ENCODE results near the gene LGALSL. TPM values are rescaled to one million over a fixed set of nuclear protein-coding genes. Genes with fewer than 3 reads are reported as not detected.

LGALSL gene
- total and polyA plus RNA-seq, 2 of the 13 experiments (the other 11 are each of a cell fraction or from before 2014, with no cell fraction given): 15.4 to 20.0 TPM

DNA sequence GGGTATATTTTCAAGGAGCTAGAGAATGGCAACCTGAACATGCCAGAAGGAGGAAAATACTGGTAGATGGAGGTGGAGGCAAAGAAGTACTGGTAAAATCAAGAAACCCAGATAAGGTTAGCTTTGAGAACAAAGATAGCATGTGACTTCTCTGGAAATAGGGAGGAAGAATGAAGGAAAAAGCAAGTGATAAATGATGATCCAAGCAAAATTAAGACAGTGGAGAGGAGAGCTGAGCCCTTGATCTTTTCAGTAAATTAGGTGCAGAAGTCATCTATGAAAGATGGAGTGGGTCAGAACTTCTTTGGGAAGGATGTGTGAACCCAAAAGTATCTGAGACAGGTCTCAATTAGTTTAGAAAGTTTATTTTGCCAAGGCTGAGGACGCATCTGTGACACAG is 44.5 kb downstream of the LGALSL start:
- no peak for FAIRE-seq
- Histone ChIP-seq H3K27ac (ENCODE audit: extremely low read length, insufficient read depth, low read length) (no peak overlapping the region), H3K4me2 (ENCODE audit: low read depth, low read length) (no peak overlapping the region), H4K20me1 (ENCODE audit: insufficient read depth, low read length) (no peaks in the 10 kb centered on the region), H3K79me2 (ENCODE audit: insufficient read depth, low read length) (no peaks in the 10 kb centered on the region), H3K36me3 (replicated peaks in 1 of 2; ENCODE audit: control insufficient read depth in 1 of 2, insufficient read depth in 2 of 2, low read length in 2 of 2) (no peaks in the 10 kb centered on the region), H3K9ac (ENCODE audit: insufficient read depth, low read depth, low read length) (no peak overlapping the region), H3K4me1 (ENCODE audit: insufficient read depth, low read length) (no peaks in the 10 kb centered on the region), H3K4me3 (replicated peaks in 1 of 3; ENCODE audit: insufficient read depth in 1 of 3, low read depth in 2 of 3, low read length in 3 of 3) (no peak overlapping the region), H3K9me3 (ENCODE audit: low read length) (no peaks in the 10 kb centered on the region), H3K27me3 (ENCODE audit: control insufficient read depth in 1 of 2, insufficient read depth in 2 of 2, low read length in 2 of 2) (peaks cover 0 to 28% of the 10 kb centered on the region in 2 experiments; a peak in 1 of 5 replicates), H2AFZ (ENCODE audit: low read length) (no peak overlapping the region)
- ChIA-PET CTCF (ENCODE audit: low intra/inter-chr PET ratio, low total read pairs) (no interaction called here), POLR2A (no interaction called here)
- no peak for TF ChIP-seq SMARCC2 (IDR thresholded peaks at IDR 0.05)
- no peak for TF ChIP-seq ZNF563 (CRISPR knock-in tag; IDR thresholded peaks at IDR 0.05)
- TF ChIP-seq MAFF (IDR thresholded peaks at IDR 0.05; ENCODE audit: low read depth, low read length): peak; percentile 84
- peak; percentile 88 to 91 for TF ChIP-seq MAFK (conservative IDR thresholded peaks at IDR 0.05 in 1 of 2, IDR thresholded peaks at IDR 0.05 in 1 of 2; ENCODE audit: low read length in 2 of 2)
- TF ChIP-seq TEAD2 (CRISPR knock-in tag; IDR thresholded peaks at IDR 0.05): no peak
- no peak for TF ChIP-seq MXD1 (CRISPR knock-in tag; IDR thresholded peaks at IDR 0.05)
- WGBS (ENCODE audit: low lambda C conversion rate): 18% methylated on average over 1 of the region's 1 CpG
- in situ Hi-C loops (cut with HindIII; ENCODE audit: extremely low pct_ligation_motif_present, low pct_unique_long_range_greater_than_20kb) (no loop called here), intact Hi-C loops (cut with micrococcal nuclease; ENCODE audit: unreplicated experiment) (no loop called here)
- ATAC-seq: no peak
- no TSS peak for BruUV-seq (replicated peaks)
- DNase-seq (ENCODE audit: low spot score): no peak

DNA sequence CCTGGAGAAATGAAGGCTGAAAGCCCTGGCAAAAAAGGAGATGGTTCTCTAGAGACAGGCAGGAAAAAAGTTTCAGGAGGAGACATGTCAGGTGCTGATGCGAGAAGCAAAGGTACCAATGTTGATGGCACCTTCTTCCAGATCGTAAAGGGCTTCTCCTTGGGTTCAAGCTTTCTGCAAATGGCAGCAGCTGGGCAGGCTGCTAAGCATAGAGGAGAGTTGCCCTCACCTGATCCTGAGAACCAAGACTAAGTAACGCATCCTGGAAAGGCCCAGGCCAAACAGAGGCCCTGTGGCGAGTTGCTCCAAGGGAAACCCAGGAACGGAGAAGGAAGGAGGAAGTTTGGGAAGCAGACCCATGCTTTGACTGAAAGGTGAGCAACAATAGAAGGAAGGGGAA is 46.6 kb downstream of the LGALSL start:
- POLR2A ChIA-PET: no interaction called here
- FAIRE-seq (no peak), DNase-seq (ENCODE audit: low spot score) (no peak), ATAC-seq (no peak)
- peaks cover 2 to 34% of the 10 kb centered on the region in 2 experiments; a peak in 2 of 5 replicates for H3K27me3 ChIP-seq (ENCODE audit: control insufficient read depth in 1 of 2, insufficient read depth in 2 of 2, low read length in 2 of 2)
- no peak overlapping the region for H3K4me3 ChIP-seq (replicated peaks in 1 of 3; ENCODE audit: insufficient read depth in 1 of 3, low read depth in 2 of 3, low read length in 3 of 3)
- intact Hi-C loops (cut with micrococcal nuclease; ENCODE audit: unreplicated experiment): no loop called here
- H2AFZ ChIP-seq (ENCODE audit: low read length): no peak overlapping the region
- no peaks in the 10 kb centered on the region for H3K9me3 ChIP-seq (ENCODE audit: low read length)
- no TSS peak for BruUV-seq (replicated peaks)
- H3K4me1 ChIP-seq (ENCODE audit: insufficient read depth, low read length): no peaks in the 10 kb centered on the region
- no peaks in the 10 kb centered on the region for H3K36me3 ChIP-seq (replicated peaks in 1 of 2; ENCODE audit: control insufficient read depth in 1 of 2, insufficient read depth in 2 of 2, low read length in 2 of 2)
- H3K9ac ChIP-seq (ENCODE audit: insufficient read depth, low read depth, low read length): no peak overlapping the region
- H3K79me2 ChIP-seq (ENCODE audit: insufficient read depth, low read length): no peaks in the 10 kb centered on the region
- no peaks in the 10 kb centered on the region for H4K20me1 ChIP-seq (ENCODE audit: insufficient read depth, low read length)
- CTCF ChIA-PET (ENCODE audit: low intra/inter-chr PET ratio, low total read pairs): no interaction called here
- in situ Hi-C loops (cut with HindIII; ENCODE audit: extremely low pct_ligation_motif_present, low pct_unique_long_range_greater_than_20kb): no loop called here
- WGBS (ENCODE audit: low lambda C conversion rate): 41% methylated on average over 5 of the region's 5 CpGs
- H3K4me2 ChIP-seq (ENCODE audit: low read depth, low read length): no peak overlapping the region
- H3K27ac ChIP-seq (ENCODE audit: extremely low read length, insufficient read depth, low read length): no peak overlapping the region
- TF ChIP-seq ZNF619 (CRISPR knock-in tag; IDR thresholded peaks at IDR 0.05) (no peak), ZNF451 (CRISPR knock-in tag; IDR thresholded peaks at IDR 0.05) (no peak), ZNF224 (CRISPR knock-in tag; IDR thresholded peaks at IDR 0.05) (no peak), KAT7 (CRISPR knock-in tag; IDR thresholded peaks at IDR 0.05; ENCODE audit: borderline replicate concordance) (no peak), ZNF678 (CRISPR knock-in tag; IDR thresholded peaks at IDR 0.05) (no peak), ZNF562 (CRISPR knock-in tag; IDR thresholded peaks at IDR 0.05; ENCODE audit: borderline replicate concordance) (no peak), TBL1XR1 (IDR thresholded peaks at IDR 0.05; ENCODE audit: borderline replicate concordance, low read length, partially characterized antibody) (no peak), ZKSCAN5 (CRISPR knock-in tag; IDR thresholded peaks at IDR 0.05) (no peak), ZNF839 (CRISPR knock-in tag; IDR thresholded peaks at IDR 0.05; ENCODE audit: borderline replicate concordance) (no peak), HOXA5 (CRISPR knock-in tag; IDR thresholded peaks at IDR 0.05) (no peak), IKZF5 (CRISPR knock-in tag; IDR thresholded peaks at IDR 0.05) (no peak)
